ENCODE data around the gene TBC1D1. TPM values are rescaled to one million over a fixed set of nuclear protein-coding genes. Genes with fewer than 3 reads are reported as not detected.
A peak's percentile ranks its signal among the peaks of the same experiment; 100 is the strongest.

The TBC1D1 gene
- total RNA-seq, 1 donor from 2014 or later, result 107 TPM

- DNase-seq (ENCODE audit: low read depth in 2 of 2), result no peak
Measured at GRCh38 chr4:38166768-38167167, 275.9 kb downstream of the TBC1D1 start.

- DNase-seq (ENCODE audit: low read depth in 2 of 2), result no peak
Measured at GRCh38 chr4:38167973-38168372, 277.1 kb downstream of the TBC1D1 start.

GRCh38 chr4:38169524-38169923, 278.6 kb downstream of the TBC1D1 start:
- no peak for DNase-seq (ENCODE audit: low read depth in 2 of 2)

GRCh38 chr4:38170338-38171169, 279.7 kb downstream of the TBC1D1 start:
- no peak for DNase-seq (ENCODE audit: low read depth in 2 of 2)

GRCh38 chr4:38172078-38172477, 281.2 kb downstream of the TBC1D1 start:
- no peak for DNase-seq (ENCODE audit: low read depth in 2 of 2)

- no peak for DNase-seq (ENCODE audit: low read depth in 2 of 2)
Measured at GRCh38 chr4:38173935-38174518, 283.1 kb downstream of the TBC1D1 start.

- DNase-seq (ENCODE audit: low read depth in 2 of 2), result peak in 1 of 2 donors; percentile 66
Measured at GRCh38 chr4:38174801-38175200, 283.9 kb downstream of the TBC1D1 start.

GRCh38 chr4:38176165-38176564, 285.3 kb downstream of the TBC1D1 start:
- no peak for DNase-seq (ENCODE audit: low read depth in 2 of 2)

GRCh38 chr4:38177035-38177546, 286.2 kb downstream of the TBC1D1 start:
- DNase-seq (ENCODE audit: low read depth in 2 of 2), result peak; percentile 38 to 55

GRCh38 chr4:38177641-38178391, 286.9 kb downstream of the TBC1D1 start:
- peak in 1 of 2 donors; percentile 19 for DNase-seq (ENCODE audit: low read depth in 2 of 2)

GRCh38 chr4:38178392-38178995, 287.6 kb downstream of the TBC1D1 start:
- no peak for DNase-seq (ENCODE audit: low read depth in 2 of 2)

- DNase-seq (ENCODE audit: low read depth in 2 of 2), result peak; percentile 78 to 87
Measured at GRCh38 chr4:38179690-38180377, 288.9 kb downstream of the TBC1D1 start.

- DNase-seq (ENCODE audit: low read depth in 2 of 2), result peak in 1 of 2 donors; percentile 37
Measured at GRCh38 chr4:38180456-38180855, 289.6 kb downstream of the TBC1D1 start.

- no peak for DNase-seq (ENCODE audit: low read depth in 2 of 2)
Measured at GRCh38 chr4:38181286-38181685, 290.4 kb downstream of the TBC1D1 start.

- no peak for DNase-seq (ENCODE audit: low read depth in 2 of 2)
Measured at GRCh38 chr4:38182334-38182998, 291.6 kb downstream of the TBC1D1 start.

- DNase-seq (ENCODE audit: low read depth in 2 of 2), result peak in 1 of 2 donors; percentile 20
Measured at GRCh38 chr4:38184404-38184803, 293.5 kb downstream of the TBC1D1 start.

- no peak for DNase-seq (ENCODE audit: low read depth in 2 of 2)
Measured at GRCh38 chr4:38185406-38186144, 294.7 kb downstream of the TBC1D1 start.

- no peak for DNase-seq (ENCODE audit: low read depth in 2 of 2)
Measured at GRCh38 chr4:38188136-38188535, 297.3 kb downstream of the TBC1D1 start.

- no peak for DNase-seq (ENCODE audit: low read depth in 2 of 2)
Measured at GRCh38 chr4:38188631-38189101, 297.8 kb downstream of the TBC1D1 start.

Measured in lung microvascular endothelial cell (primary cell).